Measurements from ENCODE around the gene OR2A1. TPM values are rescaled to one million over a fixed set of nuclear protein-coding genes. Genes with fewer than 3 reads are reported as not detected.
"Not testable (repeated sequence)": the region's sequence is repeated elsewhere in the genome, so short reads cannot be mapped to it uniquely, and the experiment has no call there.

Gene OR2A1, protein sequence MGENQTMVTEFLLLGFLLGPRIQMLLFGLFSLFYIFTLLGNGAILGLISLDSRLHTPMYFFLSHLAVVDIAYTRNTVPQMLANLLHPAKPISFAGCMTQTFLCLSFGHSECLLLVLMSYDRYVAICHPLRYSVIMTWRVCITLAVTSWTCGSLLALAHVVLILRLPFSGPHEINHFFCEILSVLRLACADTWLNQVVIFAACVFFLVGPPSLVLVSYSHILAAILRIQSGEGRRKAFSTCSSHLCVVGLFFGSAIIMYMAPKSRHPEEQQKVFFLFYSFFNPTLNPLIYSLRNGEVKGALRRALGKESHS
- under 1 TPM; 0.19 to 0.63 (median 0.39) TPM for polyA plus RNA-seq (ENCODE audit: insufficient read length in 10 of 10)
- long read RNA-seq, donor 1: 0 reads
- long read RNA-seq, donor 2: 0 reads
- long read RNA-seq, donor 3: 0 reads
- long read RNA-seq, donor 4: 0 reads
- long read RNA-seq, donor 5: 0 reads
- long read RNA-seq, donor 6: 0 reads
- long read RNA-seq, donor 7: 0 reads
- long read RNA-seq, donor 8: 0 reads
- long read RNA-seq, donor 9: 0 reads

- DNase-seq: not testable (repeated sequence)
Measured at GRCh38 chr7:144311872-144312469, at the start of gene OR2A1. TSS of gene OR2A1 (plus strand) at chr7:144312419. CDS start at chr7:144318125, 5,706 bp downstream.

DNA sequence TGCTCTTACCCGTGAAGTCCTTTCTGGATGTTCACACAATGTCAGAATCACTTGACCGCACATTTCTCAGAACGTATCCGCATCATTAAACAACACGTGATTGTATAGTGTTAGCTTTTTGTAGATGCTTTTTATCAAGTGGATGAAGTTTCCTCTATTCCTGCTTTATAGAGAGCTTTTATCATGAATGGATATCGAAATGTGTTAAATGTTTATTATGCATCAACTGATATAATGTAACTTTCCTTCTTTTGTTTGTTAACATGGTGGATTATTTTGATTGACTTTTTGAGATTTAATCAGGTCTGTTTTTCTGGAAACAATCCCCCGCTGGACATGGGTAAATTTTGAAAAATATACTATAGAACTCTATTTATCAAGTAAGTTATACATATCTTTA is 47.5 kb upstream of the OR2A1 start, which contains the start of gene OR2A7:
Gene OR2A7, minus strand, starts transcription at position 101 of the 400 bp plus-strand sequence. CDS start 5,164 bp downstream, outside the sequence.
- DNase-seq: not testable (repeated sequence)

- not testable (repeated sequence) for DNase-seq
Measured at GRCh38 chr7:144269188-144269587, 43.0 kb upstream of the OR2A1 start, which contains the start of gene CTAGE8. TSS of gene CTAGE8 (minus strand) at chr7:144269288. CDS start at chr7:144269250, 38 bp downstream.

GRCh38 chr7:144275281-144275680 is 36.9 kb upstream of the OR2A1 start:
- not testable (repeated sequence) for DNase-seq

DNA sequence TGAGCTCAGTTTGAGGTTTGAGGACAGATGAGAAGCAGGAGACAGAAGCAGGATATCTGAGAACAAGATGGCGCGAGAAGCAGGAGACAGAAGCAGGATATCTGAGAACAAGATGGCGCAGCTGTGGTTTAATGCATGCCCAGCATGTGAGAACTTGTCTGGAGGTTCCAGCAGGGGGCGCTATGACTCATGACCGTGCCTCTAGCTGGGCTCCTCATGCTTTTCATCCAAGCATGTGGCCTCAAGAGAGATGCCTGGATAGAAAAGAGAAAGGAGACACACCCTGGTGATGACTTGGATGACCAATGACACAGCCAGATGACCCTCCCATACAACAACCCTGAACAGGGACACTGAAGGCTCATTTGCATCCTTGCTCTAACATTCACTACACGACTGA is 32.2 kb upstream of the OR2A1 start:
- not testable (repeated sequence) for DNase-seq

DNA sequence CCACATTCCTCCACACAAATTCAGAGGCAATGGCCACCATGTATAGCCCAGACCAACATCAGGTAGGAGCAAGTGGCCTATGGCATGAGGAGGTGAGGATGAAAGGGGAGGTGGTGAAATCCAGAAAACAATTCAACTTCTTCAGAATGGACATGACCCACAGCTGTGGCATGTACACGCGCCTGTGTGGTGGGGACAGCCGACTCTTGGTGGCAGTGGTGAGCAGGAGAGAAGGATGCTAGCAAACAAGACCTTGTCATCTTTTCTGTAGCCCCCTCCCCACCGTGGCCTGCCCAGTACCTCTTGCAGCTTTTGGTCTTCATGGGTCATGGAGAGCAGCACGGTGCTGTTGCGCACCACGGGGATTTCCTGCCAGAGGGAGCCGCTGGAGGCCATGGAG is 30.2 kb upstream of the OR2A1 start:
- not testable (repeated sequence) for DNase-seq

GRCh38 chr7:144282490-144282889 is 29.7 kb upstream of the OR2A1 start:
- not testable (repeated sequence) for DNase-seq

- DNase-seq: not testable (repeated sequence)
Measured at GRCh38 chr7:144283716-144284115, 28.5 kb upstream of the OR2A1 start.

GRCh38 chr7:144287171-144287784 is 24.9 kb upstream of the OR2A1 start:
- not testable (repeated sequence) for DNase-seq

DNA sequence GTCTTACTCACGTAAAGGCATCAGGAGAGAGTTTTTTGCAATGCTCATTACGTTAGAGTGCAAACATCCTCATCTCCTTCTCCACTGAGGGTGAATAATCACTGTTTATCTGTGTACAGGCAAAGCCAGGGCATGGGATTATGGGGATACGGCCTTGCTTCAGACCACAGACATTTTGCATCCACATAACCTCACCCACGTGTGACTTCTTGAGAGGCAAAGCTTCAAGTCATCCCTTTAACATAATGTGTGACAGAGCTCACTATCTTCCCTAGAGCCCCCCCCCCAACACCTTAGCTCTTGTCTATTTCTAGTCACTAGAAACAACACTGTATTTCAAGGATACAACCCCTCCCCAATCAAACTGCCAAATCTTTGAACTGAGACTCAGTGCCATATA is 20.6 kb upstream of the OR2A1 start:
- DNase-seq: not testable (repeated sequence)

DNA sequence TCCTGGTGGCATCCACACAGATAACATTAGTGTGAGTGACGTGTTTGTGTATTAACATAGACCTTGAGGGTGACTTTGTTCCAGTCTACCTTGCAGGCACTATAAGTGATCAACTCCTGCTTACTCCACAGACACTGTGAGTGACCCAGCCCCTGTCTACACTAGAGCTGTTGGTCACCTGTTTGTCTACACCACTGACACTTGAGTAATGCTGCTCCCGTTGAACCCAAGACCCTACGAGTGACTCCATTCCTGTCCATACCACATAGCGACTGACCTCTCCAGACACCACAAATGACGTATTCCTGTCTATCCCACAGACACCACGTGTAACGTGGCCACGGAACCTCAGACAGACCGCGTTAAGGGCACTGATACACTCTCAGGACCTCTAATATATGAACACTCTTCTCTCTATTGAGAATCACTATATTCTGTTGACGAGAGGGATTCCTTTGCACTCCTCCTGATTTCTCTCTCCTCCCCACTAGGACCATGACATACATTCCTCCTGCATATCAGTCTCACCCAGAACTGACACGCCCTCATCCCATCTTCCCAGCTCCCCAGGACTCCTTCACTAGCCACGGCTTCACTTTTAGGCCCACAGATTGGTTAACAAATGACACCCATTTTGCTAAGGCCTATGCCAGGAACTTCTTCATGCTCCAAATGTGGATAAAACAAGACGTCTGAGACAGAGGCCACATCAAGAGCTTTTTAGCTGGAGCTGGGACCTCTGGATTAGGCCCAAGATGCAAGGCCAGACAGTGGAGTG is 19.6 kb upstream of the OR2A1 start:
- DNase-seq: not testable (repeated sequence)

DNA sequence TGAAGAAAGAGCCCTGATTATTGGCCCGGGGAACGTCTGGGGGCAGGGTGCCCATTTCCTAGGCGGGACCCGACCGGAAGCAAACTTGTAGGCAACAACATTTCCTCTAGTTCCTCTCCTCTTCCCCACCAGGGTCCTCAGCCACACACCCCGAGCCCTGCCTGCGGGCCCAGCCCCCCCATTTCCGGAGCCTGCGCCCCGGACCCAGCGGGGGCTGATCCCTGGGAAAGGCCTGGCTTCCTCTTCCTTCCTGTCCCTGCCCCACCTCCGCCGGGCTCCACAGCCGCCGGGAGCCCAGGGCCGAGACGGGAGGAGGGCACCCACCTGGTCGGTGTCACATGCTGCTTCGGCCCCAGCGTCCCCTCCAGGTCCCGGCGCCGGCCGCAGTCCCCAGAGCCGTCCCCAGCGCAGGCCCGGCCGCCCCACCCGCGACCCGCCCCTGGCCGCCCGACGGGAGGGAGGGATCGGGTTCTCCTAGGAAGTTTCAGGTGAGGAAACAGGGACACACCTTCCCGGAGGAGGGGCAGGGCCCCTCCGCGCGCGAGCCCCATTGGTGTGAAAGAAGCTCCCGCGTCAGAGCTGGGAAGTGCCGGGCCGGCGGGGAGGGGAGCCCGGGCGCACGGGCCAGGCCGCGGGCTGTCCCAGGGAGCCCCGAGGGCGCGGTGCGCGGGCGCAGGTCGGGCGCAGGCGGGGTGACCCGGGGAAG is 18.3 kb upstream of the OR2A1 start:
- not testable (repeated sequence) for DNase-seq

DNA sequence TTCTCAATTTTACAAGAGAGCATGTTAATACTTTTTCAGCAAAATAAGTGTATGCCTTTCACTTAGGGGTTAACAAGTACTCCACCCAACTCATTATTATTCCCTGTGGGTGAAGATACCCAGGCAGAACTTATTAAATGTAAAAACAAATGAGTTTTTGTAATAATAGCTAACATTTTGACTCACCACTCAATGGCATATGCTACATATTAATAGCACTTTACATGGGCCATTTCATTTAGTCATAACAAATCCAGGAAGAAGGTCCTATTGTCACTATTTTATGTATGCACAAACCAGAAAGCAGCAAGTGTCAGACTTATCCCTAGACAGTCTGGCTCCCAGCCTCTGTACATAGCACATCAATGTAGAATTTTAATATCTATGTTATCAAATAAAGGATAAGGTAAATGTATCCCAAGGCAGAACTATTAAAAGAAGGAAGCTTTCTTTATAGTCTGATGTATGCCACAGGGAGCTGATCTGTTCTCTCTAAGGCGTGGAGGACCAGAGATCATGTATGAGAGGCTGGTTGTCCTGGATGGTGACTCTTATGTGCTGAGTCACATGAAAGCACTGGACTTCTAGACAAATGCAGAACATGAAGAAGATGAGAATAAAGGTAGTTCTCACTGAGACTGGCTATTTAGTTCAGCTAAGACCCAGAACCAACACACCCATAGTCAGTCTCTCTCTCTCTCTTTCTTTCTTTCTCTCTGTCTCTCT is 9.5 kb upstream of the OR2A1 start:
- not testable (repeated sequence) for DNase-seq

- not testable (repeated sequence) for DNase-seq
Measured at GRCh38 chr7:144303607-144304006, 8.6 kb upstream of the OR2A1 start.

DNA sequence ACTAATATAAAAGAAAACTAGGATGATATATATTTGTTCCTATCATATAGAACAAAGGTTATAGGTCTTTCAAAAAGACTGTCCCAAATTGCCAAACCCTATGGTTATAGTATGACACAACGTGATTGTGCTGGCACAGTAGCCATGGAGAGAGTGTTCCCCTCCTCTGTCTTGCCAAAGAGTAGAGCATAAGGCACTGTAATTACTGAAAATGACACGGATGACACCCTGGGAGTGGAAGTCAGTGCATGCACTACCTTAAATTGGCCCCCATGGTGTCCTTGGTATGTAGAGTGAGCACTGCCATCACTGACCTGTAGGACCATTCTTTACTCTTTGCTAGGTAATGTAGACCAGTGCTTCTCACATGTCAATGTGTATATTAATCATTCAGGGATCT is 7.1 kb upstream of the OR2A1 start:
- DNase-seq: not testable (repeated sequence)

- not testable (repeated sequence) for DNase-seq
Measured at GRCh38 chr7:144309702-144310101, 2.5 kb upstream of the OR2A1 start.

- not testable (repeated sequence) for DNase-seq
Measured at GRCh38 chr7:144311218-144311617, 1.0 kb upstream of the OR2A1 start.

GRCh38 chr7:144317537-144317936 is 5.3 kb downstream of the OR2A1 start:
- DNase-seq: not testable (repeated sequence)

DNA sequence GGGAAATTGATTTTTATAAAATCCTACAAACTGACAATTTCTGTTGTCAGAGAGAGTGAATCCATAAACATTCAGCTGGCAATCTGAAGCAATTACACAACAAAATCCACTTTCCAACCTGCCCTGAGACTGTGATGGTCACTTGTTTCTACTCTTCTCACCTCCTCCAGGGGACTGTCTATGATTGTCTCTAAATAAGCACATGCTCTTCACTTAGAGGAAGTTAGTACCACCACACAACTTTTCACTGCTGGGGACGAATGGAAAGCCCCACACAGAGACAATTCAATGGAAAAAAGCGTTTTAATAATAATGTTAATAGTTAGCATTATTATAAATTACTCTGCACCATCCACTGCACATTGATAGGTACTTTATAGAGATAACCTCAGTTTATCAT is 7.3 kb downstream of the OR2A1 start:
- DNase-seq: not testable (repeated sequence)

GRCh38 chr7:144321677-144322206 is 9.5 kb downstream of the OR2A1 start:
- peak in 1 of 3 donors; percentile 0 for DNase-seq
